Cardiac muscle cell (in vitro differentiated cells and primary cell): ENCODE measurements around the gene ERBB4. TPM values are rescaled to one million over a fixed set of nuclear protein-coding genes. Genes with fewer than 3 reads are reported as not detected.

ENCODE experiments used
- DNase-seq, 2 donors: peaks; one replicate each; pipeline versions ENCODE4 v3.0.0 to v3.0.0-alpha.2; 2010 to 2017; ENCODE audit warnings: low read depth in 1 of 2, low spot score in 1 of 2
- H3K27ac ChIP-seq: fragments of 200-600 bp; sonication (generic); 2 replicates; pipeline ENCODE4 v1.5.1; 2016
- H3K27me3 ChIP-seq: fragments of 200-600 bp; sonication (generic); 2 replicates; pipeline ENCODE4 v1.6.0; 2016; ENCODE audit warnings: control low read depth
- H3K36me3 ChIP-seq: fragments of 200-600 bp; sonication (generic); 2 replicates; pipeline ENCODE4 v1.5.1; 2016; ENCODE audit warnings: control low read depth
- H3K4me1 ChIP-seq: fragments of 200-600 bp; sonication (generic); 2 replicates; pipeline ENCODE4 v1.8.1; 2017; ENCODE audit warnings: low read depth, mild to moderate bottlenecking, mixed run types
- H3K4me3 ChIP-seq: fragments of 200-600 bp; sonication (generic); 2 replicates; pipeline ENCODE4 v1.5.1; 2016; ENCODE audit warnings: mild to moderate bottlenecking
- H3K9me3 ChIP-seq: fragments of 200-600 bp; sonication (generic); 2 replicates; pipeline ENCODE4 v1.5.1; 2017; ENCODE audit warnings: low read depth, mild to moderate bottlenecking, control low read depth
- polyA plus RNA-seq: library from polyadenylated mRNA; unstranded; fragments of >200 nt; fragmentation: Nextera tagmentation; extraction: Ambion mirVana; gene quantifications from 2 replicates; pipeline ENCODE4 v1.2.1, GENCODE V29; 2016
- total RNA-seq: library from RNA; depleted of rRNA; stranded (reverse); fragments of >200 nt; gene quantifications from 2 replicates; pipeline ENCODE4 v1.2.3, GENCODE V29; 2016
- TF ChIP-seq, protein P1 (sequence below): IDR thresholded peaks from 2 replicates; pipeline ENCODE4 v1.5.1; 2012; ENCODE audit warnings: low read depth, mild to moderate bottlenecking, low read length

The ERBB4 gene
- total and polyA plus RNA-seq, 2 experiments from 2014 or later = 38.1 to 42.1 TPM

DNA sequence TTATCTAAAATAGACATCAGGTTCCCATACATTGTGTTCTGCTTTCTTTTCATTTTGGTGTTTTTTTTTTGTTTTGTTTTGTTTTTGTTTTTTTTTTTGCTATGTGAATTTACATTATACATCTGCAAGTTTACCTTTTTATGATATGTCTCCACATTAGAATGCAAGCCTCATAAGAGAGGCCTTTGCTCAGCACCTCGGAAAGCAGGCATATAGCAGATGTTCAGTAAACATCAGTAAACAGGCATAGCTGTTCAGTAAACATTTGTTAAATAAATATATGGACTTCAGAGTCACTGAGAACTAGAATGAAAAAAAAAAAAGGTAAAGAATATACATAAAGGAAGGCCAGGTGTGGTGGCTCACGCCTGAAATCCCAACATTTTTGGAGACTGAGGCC lies 405.3 kb downstream of the ERBB4 start:
- Histone ChIP-seq H3K9me3 (no peaks in the 10 kb centered on the region), H3K4me1 (no peaks in the 10 kb centered on the region), H3K27ac (no peak overlapping the region), H3K4me3 (no peak overlapping the region), H3K36me3 (no peaks in the 10 kb centered on the region), H3K27me3 (no peaks in the 10 kb centered on the region)
- no peak for DNase-seq
- TF ChIP-seq, protein P1, sequence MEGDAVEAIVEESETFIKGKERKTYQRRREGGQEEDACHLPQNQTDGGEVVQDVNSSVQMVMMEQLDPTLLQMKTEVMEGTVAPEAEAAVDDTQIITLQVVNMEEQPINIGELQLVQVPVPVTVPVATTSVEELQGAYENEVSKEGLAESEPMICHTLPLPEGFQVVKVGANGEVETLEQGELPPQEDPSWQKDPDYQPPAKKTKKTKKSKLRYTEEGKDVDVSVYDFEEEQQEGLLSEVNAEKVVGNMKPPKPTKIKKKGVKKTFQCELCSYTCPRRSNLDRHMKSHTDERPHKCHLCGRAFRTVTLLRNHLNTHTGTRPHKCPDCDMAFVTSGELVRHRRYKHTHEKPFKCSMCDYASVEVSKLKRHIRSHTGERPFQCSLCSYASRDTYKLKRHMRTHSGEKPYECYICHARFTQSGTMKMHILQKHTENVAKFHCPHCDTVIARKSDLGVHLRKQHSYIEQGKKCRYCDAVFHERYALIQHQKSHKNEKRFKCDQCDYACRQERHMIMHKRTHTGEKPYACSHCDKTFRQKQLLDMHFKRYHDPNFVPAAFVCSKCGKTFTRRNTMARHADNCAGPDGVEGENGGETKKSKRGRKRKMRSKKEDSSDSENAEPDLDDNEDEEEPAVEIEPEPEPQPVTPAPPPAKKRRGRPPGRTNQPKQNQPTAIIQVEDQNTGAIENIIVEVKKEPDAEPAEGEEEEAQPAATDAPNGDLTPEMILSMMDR = no peak

DNA sequence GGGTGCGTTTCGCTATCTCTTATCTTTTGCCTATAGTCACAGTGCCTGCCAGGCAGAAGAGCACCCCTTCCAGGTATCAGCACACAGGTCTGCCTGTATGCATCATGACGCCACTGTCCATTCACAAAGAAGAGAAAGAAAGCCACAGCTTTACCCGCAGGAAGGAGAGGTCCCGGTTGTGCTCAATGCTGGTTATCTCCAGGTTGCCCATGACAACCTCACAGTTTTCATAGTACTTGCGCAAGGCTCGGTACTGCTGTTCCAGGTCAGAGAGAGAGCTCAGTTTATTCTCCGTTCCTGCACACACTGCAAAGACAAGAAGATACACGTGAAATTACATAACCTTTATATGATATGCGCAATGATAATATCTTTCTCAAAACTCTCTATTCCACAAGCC lies 414.0 kb downstream of the ERBB4 start:
- Histone ChIP-seq H3K27ac (no peak overlapping the region), H3K4me1 (peaks cover 9% of the 10 kb centered on the region), H3K36me3 (no peaks in the 10 kb centered on the region), H3K4me3 (no peak overlapping the region), H3K9me3 (no peaks in the 10 kb centered on the region), H3K27me3 (no peaks in the 10 kb centered on the region)
- TF ChIP-seq, protein P1 = no peak
- peak; percentile 15 to 73 for DNase-seq

DNA sequence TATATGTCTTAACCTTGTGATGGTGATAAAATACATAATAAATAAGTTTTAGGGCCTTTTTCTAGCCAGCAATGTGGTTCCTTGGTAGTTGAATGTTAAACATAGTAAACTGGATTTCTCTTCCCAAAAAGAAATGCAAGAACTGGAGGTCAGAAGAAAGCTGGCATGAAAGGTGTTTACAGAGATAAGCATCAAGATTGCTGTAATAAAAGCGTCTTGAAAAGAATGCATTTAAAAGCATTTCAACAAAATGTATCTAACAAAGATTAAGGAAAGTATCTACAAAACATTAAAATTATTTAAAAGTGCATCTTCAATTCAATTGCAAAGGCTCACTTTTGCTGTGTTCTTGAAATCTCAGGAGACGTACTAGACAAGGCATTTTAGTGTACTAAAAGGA lies 419.0 kb downstream of the ERBB4 start:
- no peaks in the 10 kb centered on the region for H3K9me3 ChIP-seq
- TF ChIP-seq, protein P1 = no peak
- no peaks in the 10 kb centered on the region for H3K27me3 ChIP-seq
- H3K4me1 ChIP-seq = peaks cover 4% of the 10 kb centered on the region
- no peak for DNase-seq
- H3K36me3 ChIP-seq = no peaks in the 10 kb centered on the region
- H3K4me3 ChIP-seq = no peak overlapping the region
- no peak overlapping the region for H3K27ac ChIP-seq

DNA sequence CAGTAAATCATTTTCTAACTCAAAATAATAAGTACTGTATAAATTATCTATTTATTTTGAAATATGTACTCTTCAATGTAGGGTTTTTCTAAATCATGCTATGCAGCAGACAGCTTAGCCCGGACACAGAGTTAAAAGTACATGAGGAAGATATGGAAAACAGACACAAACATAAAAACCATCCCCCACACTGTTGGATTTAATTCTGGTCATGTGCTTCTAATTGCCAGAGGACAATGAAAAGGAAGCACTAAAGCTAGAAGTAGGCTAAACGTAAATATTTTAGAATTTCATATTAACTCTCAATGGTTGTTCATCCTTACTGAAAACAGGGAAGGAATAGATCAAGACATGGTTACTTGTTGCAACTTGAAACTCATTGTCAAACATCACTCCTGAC lies 420.7 kb downstream of the ERBB4 start:
- Histone ChIP-seq H3K36me3 (no peaks in the 10 kb centered on the region), H3K27ac (no peak overlapping the region), H3K27me3 (no peaks in the 10 kb centered on the region), H3K9me3 (no peaks in the 10 kb centered on the region), H3K4me1 (no peaks in the 10 kb centered on the region), H3K4me3 (no peak overlapping the region)
- DNase-seq = no peak
- TF ChIP-seq, protein P1 = no peak

DNA sequence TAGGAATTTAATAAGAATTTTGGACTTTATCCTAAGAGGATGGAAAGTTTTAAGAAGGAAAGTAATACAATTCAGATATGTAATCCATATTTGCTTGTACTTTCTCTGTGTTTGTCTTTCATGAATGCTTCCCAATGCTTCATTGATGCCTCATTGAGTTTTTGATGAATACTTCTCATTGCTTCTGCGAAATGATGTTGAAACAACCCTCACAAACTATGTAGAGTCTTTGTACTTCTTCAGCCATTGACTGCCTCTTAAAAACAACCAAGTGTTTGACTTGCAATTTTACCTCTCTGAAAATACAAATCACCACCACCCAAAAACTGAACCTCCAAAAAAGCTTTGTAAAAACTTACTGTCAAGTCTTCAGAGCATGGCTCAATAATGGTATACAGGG lies 424.1 kb downstream of the ERBB4 start:
- H3K36me3 ChIP-seq = no peaks in the 10 kb centered on the region
- no peaks in the 10 kb centered on the region for H3K9me3 ChIP-seq
- no peak overlapping the region for H3K27ac ChIP-seq
- H3K4me3 ChIP-seq = no peak overlapping the region
- no peaks in the 10 kb centered on the region for H3K4me1 ChIP-seq
- DNase-seq = no peak
- no peaks in the 10 kb centered on the region for H3K27me3 ChIP-seq
- TF ChIP-seq, protein P1 = no peak

DNA sequence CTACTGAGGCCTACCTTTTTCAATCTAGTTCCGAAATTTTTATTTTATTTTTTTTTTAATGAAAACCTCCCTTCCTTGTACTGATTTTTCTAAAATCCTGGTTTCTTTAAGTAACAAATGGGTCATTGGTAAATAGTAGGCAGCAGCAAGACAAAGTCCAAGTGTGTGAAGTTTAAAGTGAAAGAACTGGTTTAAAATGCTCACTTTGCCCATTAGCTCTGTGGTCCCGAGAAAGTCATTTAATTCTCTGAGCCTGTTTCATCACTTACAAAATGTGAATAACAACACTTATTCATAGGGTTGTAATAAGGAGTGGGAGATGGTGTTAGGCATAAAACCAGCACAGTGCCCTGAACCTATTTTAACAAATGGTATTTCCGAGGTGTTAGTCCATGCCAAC lies 426.2 kb downstream of the ERBB4 start:
- Histone ChIP-seq H3K9me3 (no peaks in the 10 kb centered on the region), H3K4me3 (no peak overlapping the region), H3K4me1 (no peaks in the 10 kb centered on the region), H3K27ac (no peak overlapping the region), H3K27me3 (no peaks in the 10 kb centered on the region), H3K36me3 (no peaks in the 10 kb centered on the region)
- no peak for DNase-seq
- TF ChIP-seq, protein P1 = no peak
